ENCODE data around the gene TP73. TPM values are rescaled to one million over a fixed set of nuclear protein-coding genes. Genes with fewer than 3 reads are reported as not detected.

Gene TP73
- polyA plus RNA-seq, 1 donor from 2014 or later = not detected

- no peak overlapping the region for H2AFZ ChIP-seq (ENCODE audit: low read depth, low read length)
- no peaks in the 10 kb centered on the region for H3K9me3 ChIP-seq (ENCODE audit: low read length)
- no peak overlapping the region for H3K27ac ChIP-seq (ENCODE audit: low read length)
- H3K27me3 ChIP-seq (ENCODE audit: insufficient read depth, low read depth, low read length) = no peaks in the 10 kb centered on the region
- no peak overlapping the region for H3K9ac ChIP-seq (ENCODE audit: low read length)
- H3K36me3 ChIP-seq (ENCODE audit: insufficient read depth, low read length) = peaks cover 3% of the 10 kb centered on the region
- H4K20me1 ChIP-seq (ENCODE audit: insufficient read depth) = no peaks in the 10 kb centered on the region
- H3K79me2 ChIP-seq (replicated peaks; ENCODE audit: insufficient read depth, low read length) = no peaks in the 10 kb centered on the region
- H3F3A ChIP-seq (ENCODE audit: insufficient read depth, low read length, poor library complexity, severe bottlenecking) = no peaks in the 10 kb centered on the region
- no peak for TF ChIP-seq SMC3 (conservative IDR thresholded peaks at IDR 0.05; ENCODE audit: poor library complexity)
- H3K4me3 ChIP-seq (ENCODE audit: low read length) = no peak overlapping the region
- H3K4me2 ChIP-seq (ENCODE audit: low read length) = no peak overlapping the region
- H3K9me2 ChIP-seq (ENCODE audit: insufficient read depth, low read length) = no peaks in the 10 kb centered on the region
Observed at GRCh38 chr1:3638027-3638426, 14.3 kb upstream of the TP73 start.

DNA sequence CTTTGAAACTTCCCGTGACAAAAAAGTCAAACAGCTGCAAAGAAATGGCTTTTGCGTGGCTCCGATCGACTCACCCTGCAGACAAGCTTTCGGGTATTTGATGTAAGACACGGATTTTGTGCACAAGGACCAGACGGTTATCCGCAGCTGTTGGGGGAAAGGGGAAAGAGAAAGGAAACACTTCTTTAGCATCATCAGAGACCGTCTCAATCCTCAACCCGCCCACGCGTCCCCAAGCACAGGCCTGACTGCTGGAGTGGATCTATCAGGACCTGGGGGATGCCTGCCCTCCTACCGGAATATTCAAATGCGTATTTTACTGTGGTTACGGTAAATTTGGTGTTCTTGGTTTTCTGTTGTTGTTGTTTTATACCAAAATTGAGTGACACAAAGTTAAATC, 13.6 kb upstream of the TP73 start:
- H3K9me3 ChIP-seq (ENCODE audit: low read length) = no peaks in the 10 kb centered on the region
- TF ChIP-seq POLR2AphosphoS5 (IDR thresholded peaks at IDR 0.05) (no peak), SMC3 (conservative IDR thresholded peaks at IDR 0.05; ENCODE audit: poor library complexity) (no peak), EP300 (conservative IDR thresholded peaks at IDR 0.05; ENCODE audit: poor library complexity, severe bottlenecking) (no peak), MXI1 (conservative IDR thresholded peaks at IDR 0.05; ENCODE audit: poor library complexity, severe bottlenecking) (no peak), RAD21 (conservative IDR thresholded peaks at IDR 0.05) (no peak), TAF1 (IDR thresholded peaks at IDR 0.05; ENCODE audit: low read depth) (no peak), EZH2 (IDR thresholded peaks at IDR 0.05; ENCODE audit: borderline replicate concordance, insufficient read depth, low read length, poor library complexity, severe bottlenecking) (no peak), CTCF (IDR thresholded peaks at IDR 0.05; ENCODE audit: poor library complexity, severe bottlenecking) (no peak)
- TF ChIP-seq, protein P1, sequence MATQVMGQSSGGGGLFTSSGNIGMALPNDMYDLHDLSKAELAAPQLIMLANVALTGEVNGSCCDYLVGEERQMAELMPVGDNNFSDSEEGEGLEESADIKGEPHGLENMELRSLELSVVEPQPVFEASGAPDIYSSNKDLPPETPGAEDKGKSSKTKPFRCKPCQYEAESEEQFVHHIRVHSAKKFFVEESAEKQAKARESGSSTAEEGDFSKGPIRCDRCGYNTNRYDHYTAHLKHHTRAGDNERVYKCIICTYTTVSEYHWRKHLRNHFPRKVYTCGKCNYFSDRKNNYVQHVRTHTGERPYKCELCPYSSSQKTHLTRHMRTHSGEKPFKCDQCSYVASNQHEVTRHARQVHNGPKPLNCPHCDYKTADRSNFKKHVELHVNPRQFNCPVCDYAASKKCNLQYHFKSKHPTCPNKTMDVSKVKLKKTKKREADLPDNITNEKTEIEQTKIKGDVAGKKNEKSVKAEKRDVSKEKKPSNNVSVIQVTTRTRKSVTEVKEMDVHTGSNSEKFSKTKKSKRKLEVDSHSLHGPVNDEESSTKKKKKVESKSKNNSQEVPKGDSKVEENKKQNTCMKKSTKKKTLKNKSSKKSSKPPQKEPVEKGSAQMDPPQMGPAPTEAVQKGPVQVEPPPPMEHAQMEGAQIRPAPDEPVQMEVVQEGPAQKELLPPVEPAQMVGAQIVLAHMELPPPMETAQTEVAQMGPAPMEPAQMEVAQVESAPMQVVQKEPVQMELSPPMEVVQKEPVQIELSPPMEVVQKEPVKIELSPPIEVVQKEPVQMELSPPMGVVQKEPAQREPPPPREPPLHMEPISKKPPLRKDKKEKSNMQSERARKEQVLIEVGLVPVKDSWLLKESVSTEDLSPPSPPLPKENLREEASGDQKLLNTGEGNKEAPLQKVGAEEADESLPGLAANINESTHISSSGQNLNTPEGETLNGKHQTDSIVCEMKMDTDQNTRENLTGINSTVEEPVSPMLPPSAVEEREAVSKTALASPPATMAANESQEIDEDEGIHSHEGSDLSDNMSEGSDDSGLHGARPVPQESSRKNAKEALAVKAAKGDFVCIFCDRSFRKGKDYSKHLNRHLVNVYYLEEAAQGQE (IDR thresholded peaks at IDR 0.05; ENCODE audit: borderline replicate concordance) = no peak
- no peak overlapping the region for H3K4me2 ChIP-seq (ENCODE audit: low read length)
- H3K27ac ChIP-seq (ENCODE audit: low read length) = no peak overlapping the region
- no peaks in the 10 kb centered on the region for H4K20me1 ChIP-seq (ENCODE audit: insufficient read depth)
- no peak overlapping the region for H3K9ac ChIP-seq (ENCODE audit: low read length)
- no peaks in the 10 kb centered on the region for H3K79me2 ChIP-seq (replicated peaks; ENCODE audit: insufficient read depth, low read length)
- H3K4me3 ChIP-seq (ENCODE audit: low read length) = no peak overlapping the region
- no peaks in the 10 kb centered on the region for H3K27me3 ChIP-seq (ENCODE audit: insufficient read depth, low read depth, low read length)
- H3K36me3 ChIP-seq (ENCODE audit: insufficient read depth, low read length) = peaks cover 4% of the 10 kb centered on the region
- no peaks in the 10 kb centered on the region for H3F3A ChIP-seq (ENCODE audit: insufficient read depth, low read length, poor library complexity, severe bottlenecking)
- H2AFZ ChIP-seq (ENCODE audit: low read depth, low read length) = no peak overlapping the region
- no peaks in the 10 kb centered on the region for H3K9me2 ChIP-seq (ENCODE audit: insufficient read depth, low read length)

DNA sequence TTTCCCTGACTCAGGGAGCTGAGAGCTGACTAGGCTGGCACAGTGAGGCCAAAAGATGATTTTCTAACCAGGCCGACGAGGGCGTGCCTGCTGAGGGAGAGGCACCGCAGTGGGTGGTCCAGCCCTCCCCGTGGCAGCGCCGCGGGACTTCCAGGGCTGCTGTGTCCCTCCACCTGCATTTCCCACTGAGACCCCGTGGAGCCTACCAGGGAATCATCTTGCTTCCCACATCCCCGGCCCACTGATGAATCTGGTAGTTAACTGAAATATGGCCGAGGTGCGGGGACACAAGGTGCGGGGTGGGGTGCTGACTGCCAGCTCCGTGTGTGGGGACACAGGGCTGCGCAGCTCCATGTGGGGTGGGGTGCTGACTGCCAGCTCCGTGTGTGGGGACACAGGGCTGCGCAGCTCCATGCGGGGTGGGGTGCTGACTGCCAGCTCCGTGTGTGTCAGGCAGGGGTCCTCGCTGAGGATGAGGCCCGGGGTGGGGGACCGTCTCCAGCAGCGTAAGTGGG, 12.9 kb upstream of the TP73 start:
- no peaks in the 10 kb centered on the region for H3K9me2 ChIP-seq (ENCODE audit: insufficient read depth, low read length)
- no peak overlapping the region for H3K27ac ChIP-seq (ENCODE audit: low read length)
- no peak overlapping the region for H3K4me2 ChIP-seq (ENCODE audit: low read length)
- H3K9ac ChIP-seq (ENCODE audit: low read length) = no peak overlapping the region
- no peaks in the 10 kb centered on the region for H3K27me3 ChIP-seq (ENCODE audit: insufficient read depth, low read depth, low read length)
- TF ChIP-seq RAD21 (conservative IDR thresholded peaks at IDR 0.05) (no peak), EP300 (conservative IDR thresholded peaks at IDR 0.05; ENCODE audit: poor library complexity, severe bottlenecking) (no peak), EZH2 (IDR thresholded peaks at IDR 0.05; ENCODE audit: borderline replicate concordance, insufficient read depth, low read length, poor library complexity, severe bottlenecking) (no peak), SMC3 (conservative IDR thresholded peaks at IDR 0.05; ENCODE audit: poor library complexity) (no peak)
- TF ChIP-seq, protein P1 (IDR thresholded peaks at IDR 0.05; ENCODE audit: borderline replicate concordance) = no peak
- no peaks in the 10 kb centered on the region for H4K20me1 ChIP-seq (ENCODE audit: insufficient read depth)
- no peak overlapping the region for H3K4me3 ChIP-seq (ENCODE audit: low read length)
- no peak overlapping the region for H2AFZ ChIP-seq (ENCODE audit: low read depth, low read length)
- no peaks in the 10 kb centered on the region for H3K79me2 ChIP-seq (replicated peaks; ENCODE audit: insufficient read depth, low read length)
- H3K36me3 ChIP-seq (ENCODE audit: insufficient read depth, low read length) = peaks cover 4% of the 10 kb centered on the region
- H3K9me3 ChIP-seq (ENCODE audit: low read length) = no peaks in the 10 kb centered on the region
- no peaks in the 10 kb centered on the region for H3F3A ChIP-seq (ENCODE audit: insufficient read depth, low read length, poor library complexity, severe bottlenecking)

All from neural cell (in vitro differentiated cells).